GM19238 (cell line): Measurements from ENCODE around the gene CSTF3.
"Not testable (repeated sequence)": the region's sequence is repeated elsewhere in the genome, so short reads cannot be mapped to it uniquely, and the experiment has no call there.

ENCODE experiments used
- DNase-seq: peaks from one replicate; pipeline ENCODE4 v3.0.0; 2011; ENCODE audit warnings: low spot score; ENCODE audit not compliant: insufficient read length

Gene CSTF3

DNA sequence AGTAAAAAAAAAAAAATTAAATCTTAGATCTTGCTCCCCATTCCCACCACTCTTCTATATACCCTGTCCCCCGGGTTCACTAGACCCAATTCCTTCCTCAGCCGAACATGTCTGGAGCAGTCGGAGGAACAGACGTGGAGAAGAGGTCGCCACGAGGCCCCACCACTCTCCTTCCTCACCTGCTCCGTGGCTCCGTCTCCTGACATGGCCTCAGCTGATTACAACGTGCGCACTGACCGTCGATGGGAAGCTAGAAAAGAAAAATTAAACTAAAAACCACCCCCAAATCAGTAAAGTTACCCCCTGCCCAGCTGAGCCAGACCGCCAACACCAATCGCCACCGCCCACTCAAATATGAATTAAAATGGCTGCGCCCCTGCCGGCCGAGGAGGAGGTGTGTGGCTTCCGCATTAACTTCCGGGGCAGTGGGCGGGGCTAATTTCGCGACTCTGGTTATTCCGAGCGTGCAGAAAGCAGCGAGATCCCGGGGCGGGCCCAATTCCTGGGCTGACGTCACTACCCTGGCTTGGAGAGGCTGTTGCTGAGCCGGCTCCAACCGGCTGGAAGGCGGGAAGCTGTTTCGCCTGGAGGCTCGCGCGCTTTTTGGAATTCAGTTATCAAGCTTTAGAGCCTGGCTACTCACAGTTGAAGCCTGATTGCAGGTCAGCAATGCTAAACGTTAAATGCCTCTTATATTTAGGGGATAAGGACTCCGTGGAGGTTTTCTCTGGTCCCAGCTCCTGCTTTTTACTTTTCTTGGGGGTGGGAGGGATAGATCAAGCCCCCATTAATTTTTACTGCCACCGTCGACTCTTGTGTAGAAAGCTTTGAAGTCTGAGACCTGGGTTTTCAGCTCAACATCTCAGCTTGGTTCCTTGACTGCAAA is at the start of gene CSTF3:
TSS of gene CSTF3 (minus strand) at position 361 of the 886 bp plus-strand sequence. CDS start at position 206, 155 bp downstream.
- peak; percentile 83 for DNase-seq

DNA sequence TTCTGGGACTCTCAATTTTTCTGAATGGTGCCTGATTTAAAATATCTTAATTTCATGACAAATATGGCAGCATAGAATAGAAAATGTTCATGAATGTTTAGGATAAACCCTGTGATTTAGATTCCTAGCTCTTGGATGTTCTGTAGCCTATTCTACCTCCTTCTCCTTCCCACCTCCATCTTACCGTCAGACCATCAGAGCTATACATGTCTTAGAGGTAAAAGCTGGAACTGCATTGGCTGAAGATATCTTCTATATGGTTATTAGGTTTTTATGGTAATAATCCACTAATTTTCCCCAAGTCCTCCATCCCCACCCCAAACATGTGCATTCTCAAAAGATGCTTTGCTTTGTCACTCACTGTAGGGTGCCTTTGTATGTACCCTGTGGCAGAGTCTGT is 46.9 kb upstream of the CSTF3 start:
- no peak for DNase-seq

DNA sequence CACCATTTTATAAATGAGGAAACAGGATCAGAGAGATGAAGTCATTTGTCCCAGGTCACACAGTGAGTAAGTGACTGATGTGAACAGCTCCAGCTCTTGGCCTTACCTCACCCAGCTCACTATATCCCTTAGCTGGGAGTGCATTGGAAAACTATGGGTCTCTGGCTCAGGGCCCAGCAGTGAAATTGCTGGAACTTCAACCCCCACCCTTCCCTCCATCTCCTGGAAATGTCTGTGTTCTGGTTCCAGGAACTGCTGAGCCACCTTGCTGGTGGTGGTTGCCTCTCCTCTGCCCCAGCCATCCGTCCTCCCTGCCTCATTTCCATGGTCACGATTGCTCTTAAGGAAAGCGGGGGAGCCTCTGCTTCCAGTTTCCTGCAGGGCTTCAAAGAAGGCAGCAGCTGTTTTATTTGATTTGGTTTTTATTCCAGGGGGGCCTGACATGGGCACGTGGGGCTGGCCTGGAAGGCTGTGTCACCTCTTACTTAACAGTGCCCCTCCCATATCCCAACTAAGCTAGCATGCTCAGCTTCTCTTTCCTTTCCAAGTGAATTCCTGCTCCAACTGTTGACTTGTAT is 46.2 kb upstream of the CSTF3 start:
- no peak for DNase-seq

DNA sequence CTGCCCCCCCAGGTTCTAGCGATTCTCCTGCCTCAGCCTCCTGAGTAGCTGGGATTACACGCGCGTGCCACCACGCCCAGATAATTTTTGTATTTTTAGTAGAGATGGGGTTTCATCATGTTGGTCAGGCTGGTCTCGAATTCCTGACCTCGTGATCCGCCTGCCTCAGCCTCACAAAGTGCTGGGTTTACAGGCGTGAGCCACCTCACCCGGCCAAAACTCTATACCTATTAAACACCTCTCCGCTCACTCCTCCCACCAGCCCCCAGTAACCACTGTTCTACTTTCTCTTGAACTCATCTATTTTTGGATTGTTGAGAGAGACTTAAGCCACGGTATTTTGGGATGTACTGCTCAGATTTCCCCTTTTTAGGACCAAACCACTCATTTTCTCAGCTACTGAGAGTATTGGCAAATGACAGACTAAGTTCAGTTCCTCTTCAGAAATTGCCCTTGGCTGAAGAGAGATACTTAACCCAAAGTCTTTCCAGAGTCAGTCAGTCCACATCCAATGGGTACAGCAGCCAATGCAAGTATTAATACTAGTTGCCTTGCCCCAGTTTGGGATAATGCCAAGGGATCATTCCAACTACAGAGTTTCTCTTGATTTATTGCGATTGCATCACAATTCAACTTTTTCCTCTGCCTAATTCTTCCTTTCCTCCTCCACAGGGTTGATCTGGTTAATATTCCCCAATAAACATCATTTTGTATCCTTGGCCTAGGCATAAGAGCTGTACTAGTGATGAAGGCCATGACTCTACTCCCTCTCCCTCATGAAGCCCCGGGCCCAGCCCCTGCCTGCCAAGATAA is 36.8 kb upstream of the CSTF3 start:
- DNase-seq: no peak

DNA sequence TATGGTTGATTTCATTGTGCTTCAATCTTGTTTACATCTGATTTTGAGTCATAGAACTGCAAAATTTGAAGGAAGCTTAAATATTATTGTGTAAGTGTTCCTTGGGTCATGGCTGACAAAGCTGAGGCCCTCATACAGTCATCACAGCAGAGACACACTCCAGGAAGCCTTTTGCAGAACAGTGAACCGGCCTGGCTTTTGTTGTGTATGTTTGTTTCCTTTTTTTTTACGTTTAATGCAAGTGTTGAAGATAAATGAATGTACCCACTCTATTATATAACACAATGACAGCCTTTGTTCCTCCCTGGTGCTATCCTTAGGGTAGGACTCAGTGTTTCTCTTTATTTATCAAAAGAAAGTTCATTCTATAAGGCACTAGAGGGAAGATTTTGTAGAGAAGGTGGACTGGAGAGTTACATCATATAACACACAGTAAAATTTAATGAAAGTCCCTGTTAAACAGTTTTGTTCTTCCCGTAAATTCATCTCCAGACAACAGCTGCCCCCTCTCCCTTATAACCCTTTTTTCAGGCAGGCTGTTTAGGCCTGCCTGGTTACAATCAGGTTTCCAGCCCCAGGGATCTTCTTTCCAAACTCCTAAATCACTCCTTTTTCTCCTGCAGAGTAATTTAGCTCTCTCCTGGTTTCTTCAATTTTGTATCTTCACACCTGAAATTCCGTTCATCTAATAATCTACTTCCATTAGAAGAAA is 34.3 kb upstream of the CSTF3 start:
- DNase-seq: no peak

DNA sequence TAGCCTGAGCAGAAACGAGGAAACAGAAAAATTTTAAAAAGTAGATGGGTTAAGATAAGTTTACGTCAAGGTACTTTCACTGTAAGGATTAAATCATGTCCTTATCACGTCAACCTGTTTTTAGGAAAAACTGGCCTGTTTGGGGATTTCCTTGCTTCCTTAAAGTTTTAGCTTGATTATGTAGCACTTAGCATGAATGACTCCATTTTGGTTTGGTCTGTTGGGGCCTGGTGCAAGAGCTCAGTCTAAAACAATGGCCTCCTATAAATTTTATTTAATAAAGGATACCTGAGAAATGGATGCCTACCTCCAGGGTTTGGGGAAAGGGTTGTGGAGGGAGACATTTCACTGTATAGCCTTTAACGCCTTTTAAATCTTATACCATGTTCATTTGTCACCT is 33.2 kb upstream of the CSTF3 start:
- no peak for DNase-seq

DNA sequence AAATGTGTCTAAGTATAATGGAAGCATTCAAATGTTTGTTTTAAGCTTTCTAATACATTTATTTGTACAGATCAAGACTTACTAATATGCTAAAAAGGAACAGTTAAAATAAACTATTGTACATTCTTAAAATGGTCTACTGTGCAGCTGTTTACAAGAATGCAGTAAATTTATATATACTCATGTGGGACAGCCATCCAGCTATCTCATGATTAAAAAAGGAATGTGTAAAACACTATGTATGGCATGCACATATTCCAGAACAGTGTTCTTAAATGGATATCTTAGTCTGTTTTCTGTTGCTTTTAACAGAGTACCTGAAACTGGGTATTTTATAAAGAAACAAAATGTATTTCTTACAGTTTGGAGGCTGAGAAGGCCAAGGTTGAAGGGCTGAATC is 30.2 kb upstream of the CSTF3 start:
- no peak for DNase-seq

DNA sequence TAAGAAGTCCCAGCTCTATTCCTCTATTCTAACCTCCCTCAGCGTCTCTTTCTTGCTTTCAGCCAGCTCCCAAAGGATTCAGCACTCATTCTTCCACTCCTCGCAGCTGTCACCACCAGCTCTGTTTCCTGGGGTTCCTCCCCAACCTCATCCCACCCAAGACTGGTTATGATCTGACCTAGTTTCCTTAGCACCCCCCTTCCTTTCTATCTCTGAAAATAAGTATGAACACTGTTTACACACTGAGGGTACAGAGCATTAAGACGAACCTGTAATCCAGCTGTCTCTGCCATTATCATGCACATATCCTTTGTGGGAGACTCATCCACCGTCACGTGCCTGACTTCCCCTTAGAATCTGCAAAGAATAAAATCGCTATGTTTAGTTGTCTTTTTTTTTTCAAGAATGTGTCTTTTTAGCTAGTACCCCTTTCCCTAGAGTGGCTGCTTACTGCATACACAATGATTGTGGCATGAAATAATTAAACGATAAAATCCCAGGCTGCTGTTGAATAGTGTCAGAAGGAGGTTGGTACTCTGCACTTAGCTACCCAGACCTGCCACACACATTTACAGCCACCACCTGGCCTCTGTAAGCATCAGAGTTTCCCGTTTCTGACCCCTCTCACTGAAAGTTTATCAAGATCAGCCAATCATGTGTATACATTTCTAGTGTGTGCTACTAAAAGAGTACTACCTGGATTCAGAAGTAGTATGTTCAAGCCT is 26.9 kb upstream of the CSTF3 start:
- no peak for DNase-seq

DNA sequence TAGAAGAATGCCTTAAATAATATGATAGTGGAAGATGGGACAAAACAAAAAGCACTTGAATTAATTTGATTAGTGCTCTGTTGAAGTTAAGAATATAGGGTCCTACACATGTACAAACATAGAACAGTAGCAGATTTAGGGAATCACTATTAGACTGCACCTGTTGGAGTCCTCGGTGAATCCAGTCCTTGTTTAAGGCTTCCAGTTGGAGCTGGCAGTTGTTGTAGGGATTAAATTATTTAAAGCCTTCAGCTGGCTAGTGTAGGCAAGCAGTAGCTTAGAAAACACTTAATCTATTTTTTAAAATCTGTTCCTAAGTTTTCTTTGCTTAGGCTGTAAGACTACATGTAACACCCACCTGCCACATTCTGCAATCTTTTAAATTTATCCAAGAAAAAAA is 24.5 kb upstream of the CSTF3 start:
- no peak for DNase-seq

DNA sequence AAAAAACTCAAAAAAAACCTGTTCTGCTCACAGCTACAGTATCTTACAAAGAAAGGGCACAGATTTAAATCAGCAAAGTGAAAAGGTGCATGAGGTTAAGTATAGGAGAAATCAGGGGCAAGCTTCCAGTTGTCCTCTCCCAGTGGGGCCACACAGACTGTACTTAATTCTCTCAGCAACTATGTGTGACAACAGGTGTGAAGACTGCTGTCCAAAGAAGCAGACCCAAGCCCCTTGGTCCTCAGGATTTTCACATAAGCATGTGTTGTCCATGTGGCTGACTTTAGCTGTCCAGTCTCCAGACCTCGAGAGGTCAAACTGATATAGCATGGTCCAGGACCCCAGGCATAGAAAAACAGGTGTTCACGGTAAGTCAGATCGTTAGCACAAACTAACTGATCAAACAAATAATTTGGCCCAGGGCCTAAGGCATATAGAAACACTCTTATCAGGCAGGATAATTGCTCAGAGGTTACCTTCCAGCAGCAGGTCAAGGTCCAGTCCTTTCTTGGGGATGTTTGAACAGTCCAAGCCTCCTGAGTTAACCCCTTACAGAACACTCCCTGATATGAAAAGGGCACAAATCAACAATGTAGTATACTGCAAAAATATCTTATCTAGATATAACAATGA is 21.1 kb upstream of the CSTF3 start:
- no peak for DNase-seq

DNA sequence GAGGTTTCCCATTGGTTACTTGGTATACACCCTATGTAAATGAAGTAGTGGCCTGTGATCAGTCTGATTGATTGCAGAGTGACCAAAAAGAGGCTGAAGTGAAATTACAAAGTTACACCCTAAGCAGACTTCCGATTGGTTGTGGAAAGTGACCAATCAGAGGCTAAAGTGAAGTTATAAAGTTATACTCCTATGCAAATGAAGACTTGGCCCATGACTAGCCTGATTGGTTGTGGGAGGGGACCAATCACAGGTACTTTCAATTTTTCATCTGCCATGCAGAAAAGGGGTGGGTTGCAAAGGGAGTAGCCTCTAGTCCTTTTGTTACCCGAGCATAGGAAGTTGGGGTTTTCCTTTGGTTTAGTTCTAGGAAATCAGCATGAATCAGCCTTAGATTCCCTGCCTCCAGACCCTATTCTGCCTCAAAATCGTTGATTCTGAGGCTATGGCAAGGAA is 18.1 kb upstream of the CSTF3 start:
- DNase-seq: no peak

DNA sequence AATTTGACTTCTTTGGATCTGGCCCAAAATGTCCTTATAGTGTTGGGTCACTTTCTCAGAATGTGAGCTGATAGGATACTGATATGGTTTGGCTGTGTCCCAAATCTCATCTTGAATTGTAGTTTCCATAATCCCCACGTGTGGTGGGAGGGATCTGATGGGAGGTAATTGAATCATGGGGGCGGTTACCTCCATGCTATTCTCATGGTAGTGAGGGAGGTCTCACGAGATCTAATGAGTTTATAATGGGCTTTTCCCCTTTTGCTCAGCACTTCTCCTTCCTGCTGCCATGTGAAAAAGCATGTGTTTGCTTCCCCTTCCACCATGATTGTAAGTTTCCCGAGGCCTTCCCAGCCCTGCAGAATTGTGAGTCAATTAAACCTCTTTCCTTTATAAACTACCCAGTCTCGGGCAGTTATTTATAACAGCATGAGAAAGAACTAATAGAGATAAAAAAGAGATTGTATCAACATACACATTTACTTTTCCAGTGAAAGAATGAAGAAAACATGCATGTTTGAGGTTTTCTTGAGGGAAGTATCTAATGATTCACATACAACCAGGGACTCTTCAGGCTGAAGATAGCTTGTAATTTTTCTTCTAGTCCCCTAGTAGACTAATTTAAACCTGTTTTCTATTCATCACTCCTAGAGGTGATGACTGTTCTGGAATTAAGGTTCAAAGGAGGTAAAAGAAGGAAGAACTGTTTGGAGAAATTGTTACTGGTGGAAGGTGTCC is 17.3 kb upstream of the CSTF3 start:
- DNase-seq: no peak

DNA sequence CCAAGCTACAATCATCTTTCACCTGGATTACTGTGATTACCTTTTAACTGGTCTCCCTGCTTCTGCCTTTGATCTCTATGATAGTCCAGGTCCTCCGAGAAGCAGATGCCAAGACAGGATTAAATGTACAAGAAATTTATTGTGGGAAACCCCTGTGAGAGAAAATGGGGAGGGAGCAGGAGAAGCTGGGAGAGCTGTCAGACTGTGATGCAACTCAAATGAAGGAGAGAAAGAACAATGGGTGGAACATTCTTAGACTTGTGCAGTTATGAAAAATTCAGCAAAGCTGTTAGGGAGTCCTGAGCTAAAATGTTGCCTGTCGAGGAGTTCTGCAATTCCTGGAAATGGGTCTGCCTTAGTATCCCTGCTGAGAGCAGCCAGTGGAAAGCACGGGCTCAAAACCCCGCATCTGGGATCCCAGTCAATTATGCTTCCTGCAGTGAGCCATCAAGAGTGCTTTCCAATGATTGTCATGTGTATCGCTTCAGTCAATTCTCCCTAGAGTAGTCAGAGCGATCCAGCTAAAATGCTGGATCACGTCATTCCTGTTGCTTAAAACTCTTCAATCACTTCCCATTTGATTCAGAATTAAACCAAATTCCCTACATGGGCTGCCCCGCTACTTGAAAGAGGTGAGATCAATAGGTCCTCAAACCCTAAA is 16.5 kb upstream of the CSTF3 start:
- DNase-seq: no peak

DNA sequence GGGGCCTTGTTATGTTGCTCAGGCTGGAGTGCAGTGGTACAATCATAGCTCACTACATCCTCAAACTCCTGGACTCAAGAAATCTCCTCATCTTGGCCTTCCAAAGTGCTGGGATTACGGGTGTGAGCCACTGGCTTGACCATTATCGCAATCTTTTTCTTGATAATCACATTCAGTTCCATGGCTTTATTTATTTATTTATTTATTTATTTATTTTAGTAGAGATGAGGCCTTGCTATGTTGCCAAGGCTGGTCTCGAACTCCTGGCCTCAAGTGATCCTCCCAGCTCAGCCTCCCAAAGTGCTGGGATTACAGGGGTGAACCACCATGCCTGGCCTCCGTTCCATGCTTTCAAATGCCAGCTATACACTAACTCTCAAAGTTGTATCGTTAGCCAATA is 15.5 kb upstream of the CSTF3 start:
- DNase-seq: not testable (repeated sequence)

DNA sequence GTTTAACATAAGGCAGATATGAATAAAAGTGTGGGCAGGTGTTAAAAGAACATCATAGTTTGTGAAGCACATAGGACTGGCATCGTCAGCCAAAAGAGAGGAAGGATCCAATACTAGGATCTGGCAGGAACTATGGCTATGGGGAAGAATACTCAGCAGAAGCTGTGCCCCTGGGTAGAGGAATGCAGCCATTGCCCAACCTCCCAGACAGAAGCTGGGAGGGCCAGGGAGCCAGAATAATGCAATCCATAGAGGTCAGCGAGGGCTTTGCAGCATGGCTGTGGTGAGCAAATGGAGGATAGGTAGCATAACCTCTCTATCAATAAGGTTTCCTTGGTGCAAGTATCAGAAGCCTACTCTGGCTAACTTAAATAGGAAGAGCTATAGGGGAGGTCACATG is 11.7 kb upstream of the CSTF3 start:
- DNase-seq: no peak

DNA sequence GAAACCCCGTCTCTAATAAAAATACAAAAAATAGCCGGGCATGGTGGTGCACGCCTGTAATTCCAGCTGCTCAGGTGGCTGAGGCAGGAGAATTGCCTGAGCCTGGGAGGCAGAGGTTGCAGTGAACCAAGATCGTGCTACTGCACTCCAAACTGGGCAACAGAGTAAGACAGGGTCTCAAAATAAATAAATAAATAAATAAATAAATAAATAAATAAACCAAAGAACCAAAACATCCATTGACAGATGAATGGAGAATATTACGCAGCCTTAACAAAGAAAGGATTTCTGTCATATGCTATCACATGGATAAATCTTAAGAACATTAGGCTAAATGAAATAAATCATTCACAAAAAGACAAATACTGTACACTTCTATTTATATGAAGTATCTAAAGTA is 11.1 kb upstream of the CSTF3 start:
- no peak for DNase-seq

DNA sequence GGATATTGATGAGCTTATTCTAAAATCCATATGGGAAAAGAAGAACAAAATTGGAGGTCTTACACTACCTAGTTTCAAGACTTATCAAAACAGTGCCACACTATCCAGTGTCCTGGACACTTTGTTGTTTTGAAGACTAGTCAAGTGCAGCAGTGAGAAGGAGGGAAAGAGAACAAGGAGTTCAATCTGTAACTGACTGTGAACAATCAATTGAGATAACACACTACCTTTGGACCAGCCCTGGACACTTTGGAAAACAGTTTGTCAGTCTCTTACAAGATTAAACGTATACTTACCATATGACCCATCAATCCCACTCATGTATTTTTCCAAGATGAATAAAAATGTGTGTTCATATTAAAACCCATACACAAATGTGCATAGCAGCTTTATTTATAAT is 10.0 kb upstream of the CSTF3 start:
- no peak for DNase-seq

DNA sequence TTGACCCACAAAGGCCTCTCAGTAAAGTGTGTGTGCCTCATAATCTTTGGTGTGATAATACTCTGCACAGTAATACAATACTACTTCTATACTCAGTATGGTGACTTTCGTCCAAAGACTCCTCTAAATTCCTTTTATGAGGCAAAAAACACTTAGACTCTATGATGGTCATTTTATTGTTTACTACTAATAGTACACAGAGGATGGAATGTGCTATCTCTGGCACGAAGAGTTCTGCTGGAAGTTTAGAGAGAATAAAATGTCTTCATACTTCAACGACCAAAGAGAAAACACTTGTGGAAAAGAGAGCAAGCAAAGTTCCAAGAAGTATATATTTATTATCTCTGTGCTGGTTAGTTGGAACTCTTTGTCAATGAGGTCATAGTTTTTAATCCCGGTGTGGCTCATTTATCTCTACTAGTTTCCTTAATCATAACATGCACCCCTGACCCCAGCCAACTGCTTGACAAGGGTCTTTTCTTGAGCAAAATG is 7.5 kb upstream of the CSTF3 start:
- no peak for DNase-seq

DNA sequence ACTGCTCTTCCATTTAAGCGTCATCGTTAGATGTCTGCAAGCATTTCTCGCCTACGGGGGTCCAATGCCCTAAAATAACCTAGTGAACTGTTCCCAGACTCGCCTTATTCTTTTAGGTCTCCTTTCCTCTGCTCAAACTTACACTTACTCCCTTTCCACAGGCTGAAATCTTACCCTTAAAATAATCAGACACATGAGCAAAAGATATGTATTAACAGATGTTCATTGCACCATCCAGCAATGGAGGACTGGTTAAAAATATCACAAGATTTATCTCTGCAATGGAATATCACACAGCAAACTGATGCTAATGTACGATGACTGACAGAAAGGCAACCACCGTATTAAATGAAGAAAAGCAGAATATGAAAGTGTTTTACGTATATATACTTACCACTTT is 1.6 kb upstream of the CSTF3 start:
- no peak for DNase-seq
